ENCODE measurements around the gene MAP6.

Gene MAP6

GRCh38 chr11:75555079-75555811 lies 113.6 kb downstream of the MAP6 start:
- WGBS, 2 experiments, result 92 to 93% methylated on average over 12 of the region's 12 CpGs
- no peaks in the 10 kb centered on the region for H3K36me3 ChIP-seq (ENCODE audit: control insufficient read depth, insufficient read depth, low read length)
- H3K4me1 ChIP-seq (ENCODE audit: control insufficient read depth, insufficient read depth, low read length), result peaks cover 23% of the 10 kb centered on the region
- no peak overlapping the region for H3K4me3 ChIP-seq (ENCODE audit: insufficient read depth, low read depth, low read length)
- H3K27ac ChIP-seq (ENCODE audit: insufficient read depth, low read depth, low read length, poor library complexity, severe bottlenecking), result no peak overlapping the region
- no peaks in the 10 kb centered on the region for H3K27me3 ChIP-seq (ENCODE audit: control insufficient read depth, insufficient read depth, low read length, poor library complexity, severe bottlenecking)
- no peaks in the 10 kb centered on the region for H3K9me3 ChIP-seq (ENCODE audit: control insufficient read depth, low read length)

- Histone ChIP-seq H3K36me3 (ENCODE audit: control insufficient read depth, insufficient read depth, low read length) (no peaks in the 10 kb centered on the region), H3K9me3 (ENCODE audit: control insufficient read depth, low read length) (no peaks in the 10 kb centered on the region), H3K27me3 (ENCODE audit: control insufficient read depth, insufficient read depth, low read length, poor library complexity, severe bottlenecking) (no peaks in the 10 kb centered on the region), H3K4me1 (ENCODE audit: control insufficient read depth, insufficient read depth, low read length) (peaks cover 16% of the 10 kb centered on the region), H3K27ac (ENCODE audit: insufficient read depth, low read depth, low read length, poor library complexity, severe bottlenecking) (peak overlapping the region; percentile 76), H3K4me3 (ENCODE audit: insufficient read depth, low read depth, low read length) (no peak overlapping the region)
- 51% methylated on average over 21 of the region's 21 CpGs for WGBS, 2 experiments
Observed at GRCh38 chr11:75554258-75555022, 114.4 kb downstream of the MAP6 start.

DNA sequence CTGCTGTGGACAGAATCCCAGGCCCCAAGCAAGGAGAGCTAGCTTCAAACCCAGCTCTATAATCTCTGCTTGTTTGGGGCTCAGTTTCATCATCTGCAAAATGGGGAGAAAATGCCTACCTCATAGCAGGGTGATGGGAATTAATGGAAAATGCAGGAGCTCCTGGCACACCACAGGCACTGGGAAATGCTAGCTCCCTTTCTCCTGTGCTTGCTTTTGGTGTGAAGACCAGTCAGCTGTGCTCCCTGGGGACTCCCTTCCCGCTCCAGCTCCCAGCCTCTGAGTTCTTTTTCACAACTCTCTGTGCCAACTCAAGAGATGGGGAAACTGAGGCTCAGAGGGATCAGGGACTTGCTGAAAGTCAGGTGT lies 115.0 kb downstream of the MAP6 start:
- WGBS, 2 experiments, result 67 to 85% methylated on average over 1 of the region's 1 CpG
- H3K27me3 ChIP-seq (ENCODE audit: control insufficient read depth, insufficient read depth, low read length, poor library complexity, severe bottlenecking), result no peaks in the 10 kb centered on the region
- H3K4me1 ChIP-seq (ENCODE audit: control insufficient read depth, insufficient read depth, low read length), result peaks cover 10% of the 10 kb centered on the region
- H3K9me3 ChIP-seq (ENCODE audit: control insufficient read depth, low read length), result no peaks in the 10 kb centered on the region
- peak overlapping the region; percentile 76 for H3K27ac ChIP-seq (ENCODE audit: insufficient read depth, low read depth, low read length, poor library complexity, severe bottlenecking)
- H3K4me3 ChIP-seq (ENCODE audit: insufficient read depth, low read depth, low read length), result no peak overlapping the region
- no peaks in the 10 kb centered on the region for H3K36me3 ChIP-seq (ENCODE audit: control insufficient read depth, insufficient read depth, low read length)

DNA sequence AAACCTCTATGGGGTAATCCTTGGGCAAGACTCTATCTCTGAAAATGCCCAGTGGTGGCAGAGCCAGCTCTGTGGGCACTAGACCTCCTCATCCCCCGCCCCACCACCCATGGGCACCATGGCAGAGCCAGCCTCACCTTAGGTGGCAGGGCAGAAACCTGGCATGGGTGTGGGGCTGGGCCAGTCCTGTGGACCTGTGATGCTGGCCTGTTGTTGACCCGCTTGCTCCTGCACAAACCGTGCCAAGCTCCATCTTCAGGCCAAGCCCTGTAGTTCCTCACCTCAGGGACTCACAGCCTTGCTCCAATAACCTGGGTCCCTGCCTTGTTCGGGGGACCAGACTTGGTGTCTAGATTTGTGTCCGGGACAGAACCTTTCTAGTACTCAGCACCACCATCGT lies 115.7 kb downstream of the MAP6 start:
- Histone ChIP-seq H3K27ac (ENCODE audit: insufficient read depth, low read depth, low read length, poor library complexity, severe bottlenecking) (no peak overlapping the region), H3K36me3 (ENCODE audit: control insufficient read depth, insufficient read depth, low read length) (no peaks in the 10 kb centered on the region), H3K4me1 (ENCODE audit: control insufficient read depth, insufficient read depth, low read length) (peaks cover 4% of the 10 kb centered on the region), H3K27me3 (ENCODE audit: control insufficient read depth, insufficient read depth, low read length, poor library complexity, severe bottlenecking) (no peaks in the 10 kb centered on the region), H3K9me3 (ENCODE audit: control insufficient read depth, low read length) (no peaks in the 10 kb centered on the region), H3K4me3 (ENCODE audit: insufficient read depth, low read depth, low read length) (no peak overlapping the region)
- 93 to 94% methylated on average over 6 of the region's 6 CpGs for WGBS, 2 experiments

DNA sequence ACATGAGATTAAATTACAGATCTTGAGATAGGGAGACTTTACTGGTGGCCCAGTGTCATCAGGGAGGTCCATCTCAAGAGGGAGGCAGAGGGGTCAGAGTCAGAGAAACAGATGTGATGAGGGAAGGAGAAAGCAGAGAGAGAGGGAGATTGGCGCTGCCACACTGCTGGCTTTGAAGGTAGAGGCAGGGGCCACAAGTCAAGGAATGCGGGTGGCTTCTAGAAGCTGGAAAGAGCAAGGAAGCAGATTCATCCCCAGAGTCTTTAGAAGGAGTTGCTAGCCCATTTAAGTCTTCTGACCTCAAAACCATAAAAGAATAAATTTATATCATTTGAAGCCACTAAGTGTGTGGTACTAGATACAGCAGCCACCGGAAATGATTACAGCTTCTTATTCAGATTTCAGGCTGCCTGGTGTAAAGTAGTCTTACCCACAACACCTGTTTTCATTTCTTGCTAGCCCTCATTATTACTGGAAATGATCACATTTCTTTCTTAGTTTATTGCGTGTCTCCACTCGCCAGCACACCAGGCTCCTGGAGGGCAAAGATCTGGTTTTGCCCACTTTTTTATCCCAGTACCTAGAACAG lies 119.4 kb downstream of the MAP6 start:
- no peaks in the 10 kb centered on the region for H3K27me3 ChIP-seq (ENCODE audit: control insufficient read depth, insufficient read depth, low read length, poor library complexity, severe bottlenecking)
- H3K36me3 ChIP-seq (ENCODE audit: control insufficient read depth, insufficient read depth, low read length), result no peaks in the 10 kb centered on the region
- H3K27ac ChIP-seq (ENCODE audit: insufficient read depth, low read depth, low read length, poor library complexity, severe bottlenecking), result no peak overlapping the region
- WGBS, 2 experiments, result 95 to 97% methylated on average over 5 of the region's 5 CpGs
- H3K4me3 ChIP-seq (ENCODE audit: insufficient read depth, low read depth, low read length), result no peak overlapping the region
- peaks cover 7% of the 10 kb centered on the region for H3K4me1 ChIP-seq (ENCODE audit: control insufficient read depth, insufficient read depth, low read length)
- no peaks in the 10 kb centered on the region for H3K9me3 ChIP-seq (ENCODE audit: control insufficient read depth, low read length)

GRCh38 chr11:75548595-75549272 lies 120.1 kb downstream of the MAP6 start:
- 96 to 97% methylated on average over 8 of the region's 8 CpGs for WGBS, 2 experiments
- H3K36me3 ChIP-seq (ENCODE audit: control insufficient read depth, insufficient read depth, low read length), result no peaks in the 10 kb centered on the region

GRCh38 chr11:75547617-75548058 lies 121.2 kb downstream of the MAP6 start:
- Histone ChIP-seq H3K9me3 (ENCODE audit: control insufficient read depth, low read length) (no peaks in the 10 kb centered on the region), H3K27me3 (ENCODE audit: control insufficient read depth, insufficient read depth, low read length, poor library complexity, severe bottlenecking) (no peaks in the 10 kb centered on the region), H3K4me3 (ENCODE audit: insufficient read depth, low read depth, low read length) (no peak overlapping the region), H3K27ac (ENCODE audit: insufficient read depth, low read depth, low read length, poor library complexity, severe bottlenecking) (no peak overlapping the region), H3K36me3 (ENCODE audit: control insufficient read depth, insufficient read depth, low read length) (no peaks in the 10 kb centered on the region), H3K4me1 (ENCODE audit: control insufficient read depth, insufficient read depth, low read length) (peaks cover 7% of the 10 kb centered on the region)
- WGBS, 2 experiments, result 19 to 20% methylated on average over 7 of the region's 7 CpGs

More at GRCh38 chr11:75548595-75549272, 120.1 kb downstream of the MAP6 start:
- no peaks in the 10 kb centered on the region for H3K27me3 ChIP-seq (ENCODE audit: control insufficient read depth, insufficient read depth, low read length, poor library complexity, severe bottlenecking)
- H3K9me3 ChIP-seq (ENCODE audit: control insufficient read depth, low read length), result no peaks in the 10 kb centered on the region
- no peak overlapping the region for H3K4me3 ChIP-seq (ENCODE audit: insufficient read depth, low read depth, low read length)
- no peak overlapping the region for H3K27ac ChIP-seq (ENCODE audit: insufficient read depth, low read depth, low read length, poor library complexity, severe bottlenecking)
- H3K4me1 ChIP-seq (ENCODE audit: control insufficient read depth, insufficient read depth, low read length), result peaks cover 7% of the 10 kb centered on the region

GRCh38 chr11:75547177-75547576 lies 121.7 kb downstream of the MAP6 start:
- WGBS, 2 experiments, result 82 to 92% methylated on average over 1 of the region's 1 CpG
- Histone ChIP-seq H3K36me3 (ENCODE audit: control insufficient read depth, insufficient read depth, low read length) (no peaks in the 10 kb centered on the region), H3K4me1 (ENCODE audit: control insufficient read depth, insufficient read depth, low read length) (peaks cover 7% of the 10 kb centered on the region), H3K9me3 (ENCODE audit: control insufficient read depth, low read length) (no peaks in the 10 kb centered on the region), H3K27ac (ENCODE audit: insufficient read depth, low read depth, low read length, poor library complexity, severe bottlenecking) (no peak overlapping the region), H3K27me3 (ENCODE audit: control insufficient read depth, insufficient read depth, low read length, poor library complexity, severe bottlenecking) (no peaks in the 10 kb centered on the region), H3K4me3 (ENCODE audit: insufficient read depth, low read depth, low read length) (no peak overlapping the region)

GRCh38 chr11:75543806-75544205 lies 125.0 kb downstream of the MAP6 start:
- H3K27ac ChIP-seq (ENCODE audit: insufficient read depth, low read depth, low read length, poor library complexity, severe bottlenecking), result no peak overlapping the region
- no peak overlapping the region for H3K4me3 ChIP-seq (ENCODE audit: insufficient read depth, low read depth, low read length)
- H3K27me3 ChIP-seq (ENCODE audit: control insufficient read depth, insufficient read depth, low read length, poor library complexity, severe bottlenecking), result no peaks in the 10 kb centered on the region
- no peaks in the 10 kb centered on the region for H3K36me3 ChIP-seq (ENCODE audit: control insufficient read depth, insufficient read depth, low read length)
- H3K4me1 ChIP-seq (ENCODE audit: control insufficient read depth, insufficient read depth, low read length), result peaks cover 7% of the 10 kb centered on the region
- no peaks in the 10 kb centered on the region for H3K9me3 ChIP-seq (ENCODE audit: control insufficient read depth, low read length)
- WGBS, 2 experiments, result 94 to 96% methylated on average over 6 of the region's 6 CpGs

GRCh38 chr11:75542088-75542438 lies 126.8 kb downstream of the MAP6 start:
- H3K4me1 ChIP-seq (ENCODE audit: control insufficient read depth, insufficient read depth, low read length), result no peaks in the 10 kb centered on the region
- no peak overlapping the region for H3K4me3 ChIP-seq (ENCODE audit: insufficient read depth, low read depth, low read length)
- no peaks in the 10 kb centered on the region for H3K27me3 ChIP-seq (ENCODE audit: control insufficient read depth, insufficient read depth, low read length, poor library complexity, severe bottlenecking)
- 88 to 93% methylated on average over 1 of the region's 1 CpG for WGBS, 2 experiments
- no peak overlapping the region for H3K27ac ChIP-seq (ENCODE audit: insufficient read depth, low read depth, low read length, poor library complexity, severe bottlenecking)
- H3K36me3 ChIP-seq (ENCODE audit: control insufficient read depth, insufficient read depth, low read length), result no peaks in the 10 kb centered on the region
- no peaks in the 10 kb centered on the region for H3K9me3 ChIP-seq (ENCODE audit: control insufficient read depth, low read length)
